GM21737 (cell line): Measurements from ENCODE around the gene SEC24B.
"Not testable (repeated sequence)": the region's sequence is repeated elsewhere in the genome, so short reads cannot be mapped to it uniquely, and the experiment has no call there.

Experiments used
- ATAC-seq: cut with Tn5 transposase; IDR thresholded peaks from one replicate; pipeline ENCODE4 v1.9.1; 2021; ENCODE audit warnings: mild to moderate bottlenecking, moderate library complexity; ENCODE audit not compliant: unreplicated experiment

SEC24B gene

DNA sequence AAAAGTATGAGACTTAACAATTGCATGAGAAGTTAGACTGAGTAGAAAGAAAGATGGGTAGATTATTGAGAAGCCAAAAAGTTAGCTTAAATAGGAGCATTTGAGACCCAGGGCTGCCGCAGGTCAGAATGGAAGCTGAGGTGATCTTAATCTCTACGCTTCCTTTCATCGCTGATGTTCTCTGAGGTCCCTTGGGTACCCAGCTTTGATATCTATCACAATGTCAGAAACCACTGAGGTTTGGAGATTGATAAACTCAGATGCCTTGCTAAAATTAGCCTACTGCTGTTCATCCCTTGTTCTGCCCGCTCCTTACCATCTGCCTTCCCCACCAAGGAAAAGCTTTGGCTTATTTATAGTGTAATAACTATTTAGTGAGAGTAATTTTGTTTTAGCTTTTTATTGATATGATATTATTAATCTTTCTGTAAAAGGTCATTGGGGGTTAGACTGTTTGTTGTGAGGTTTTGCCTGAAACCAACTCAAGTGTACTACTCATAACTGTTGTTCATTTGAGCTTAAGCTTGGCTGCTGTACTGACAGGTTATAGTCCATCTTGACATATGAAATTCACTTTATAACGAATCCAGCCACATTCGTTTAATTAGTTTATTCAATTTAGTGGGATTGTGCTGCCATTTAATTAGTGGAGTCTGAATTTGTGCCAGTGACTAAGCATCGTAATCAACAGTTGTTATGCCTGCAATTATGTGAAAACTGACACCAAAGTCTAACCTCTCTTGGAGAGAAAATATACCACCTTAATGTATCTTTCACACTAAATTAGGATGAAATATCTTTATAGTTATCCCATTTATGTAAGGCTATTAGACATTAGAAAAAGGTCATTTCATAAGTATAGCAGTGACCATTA is 141.6 kb downstream of the SEC24B start:
- no peak for ATAC-seq

DNA sequence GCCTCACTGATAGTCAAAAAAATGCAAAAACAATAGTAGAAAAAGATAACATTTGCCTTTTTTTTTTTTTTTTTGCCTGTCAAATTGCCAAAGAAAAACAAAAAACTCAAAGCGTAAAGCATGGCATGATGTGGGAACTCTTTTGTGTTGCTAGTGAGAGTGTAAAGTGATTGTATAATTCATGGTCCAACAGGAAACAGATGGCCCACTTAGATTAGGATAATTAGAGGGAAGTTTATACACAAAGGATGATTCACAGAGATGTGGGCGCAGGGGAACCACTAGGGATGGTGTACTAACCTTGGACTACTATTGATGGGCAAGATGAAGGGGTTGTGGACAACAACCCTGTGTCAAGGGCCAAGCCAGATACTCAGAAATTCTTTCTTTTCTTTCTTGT is 142.8 kb downstream of the SEC24B start:
- no peak for ATAC-seq

DNA sequence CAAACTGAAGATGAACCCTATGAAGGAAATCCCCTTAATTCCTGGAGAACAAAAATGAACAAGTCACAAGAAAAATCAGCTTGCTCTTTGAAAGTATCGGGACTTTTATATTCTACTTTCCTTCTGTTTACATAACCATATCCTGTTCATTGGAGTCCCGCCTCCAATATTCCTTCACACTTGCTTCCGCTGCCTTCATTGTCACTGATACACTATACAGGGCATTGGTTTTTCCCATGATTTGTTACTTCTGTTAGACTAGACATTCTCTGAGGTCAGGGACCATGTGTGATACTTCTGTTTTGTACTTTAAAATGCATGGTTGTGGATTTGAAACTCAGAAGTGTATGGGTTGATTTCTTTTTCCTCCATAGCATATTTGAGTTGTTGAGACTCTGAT is 145.2 kb downstream of the SEC24B start:
- ATAC-seq, result no peak

DNA sequence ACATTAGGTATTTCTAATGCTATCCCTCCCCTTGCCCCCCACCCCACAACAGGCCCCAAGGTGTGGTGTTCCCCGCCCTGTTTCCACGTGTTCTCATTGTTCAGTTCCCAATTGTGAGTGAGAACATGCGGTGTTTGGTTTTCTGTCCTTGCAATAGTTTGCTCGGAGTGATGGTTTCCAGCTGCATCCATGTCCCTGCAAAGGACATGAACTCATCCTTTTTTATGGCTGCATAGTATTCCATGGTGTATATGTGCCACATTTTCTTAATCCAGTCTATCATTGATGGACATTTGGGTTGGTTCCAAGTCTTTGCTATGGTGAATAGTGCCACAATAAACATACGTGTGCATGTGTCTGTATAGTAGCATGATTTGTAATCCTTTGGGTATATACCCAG is 146.4 kb downstream of the SEC24B start:
- not testable (repeated sequence) for ATAC-seq

- ATAC-seq, result peak; percentile 93
These were observed 154.6 kb downstream of the SEC24B start for GRCh38 chr4:109588176-109588575.

- ATAC-seq, result no peak
These were observed 155.5 kb downstream of the SEC24B start for GRCh38 chr4:109589119-109589518.

- no peak for ATAC-seq
These were observed 156.0 kb downstream of the SEC24B start for GRCh38 chr4:109589605-109590004.
